ENCODE data around the gene COPS7B.
"Not testable (repeated sequence)": the region's sequence is repeated elsewhere in the genome, so short reads cannot be mapped to it uniquely, and the experiment has no call there.

COPS7B gene

DNA sequence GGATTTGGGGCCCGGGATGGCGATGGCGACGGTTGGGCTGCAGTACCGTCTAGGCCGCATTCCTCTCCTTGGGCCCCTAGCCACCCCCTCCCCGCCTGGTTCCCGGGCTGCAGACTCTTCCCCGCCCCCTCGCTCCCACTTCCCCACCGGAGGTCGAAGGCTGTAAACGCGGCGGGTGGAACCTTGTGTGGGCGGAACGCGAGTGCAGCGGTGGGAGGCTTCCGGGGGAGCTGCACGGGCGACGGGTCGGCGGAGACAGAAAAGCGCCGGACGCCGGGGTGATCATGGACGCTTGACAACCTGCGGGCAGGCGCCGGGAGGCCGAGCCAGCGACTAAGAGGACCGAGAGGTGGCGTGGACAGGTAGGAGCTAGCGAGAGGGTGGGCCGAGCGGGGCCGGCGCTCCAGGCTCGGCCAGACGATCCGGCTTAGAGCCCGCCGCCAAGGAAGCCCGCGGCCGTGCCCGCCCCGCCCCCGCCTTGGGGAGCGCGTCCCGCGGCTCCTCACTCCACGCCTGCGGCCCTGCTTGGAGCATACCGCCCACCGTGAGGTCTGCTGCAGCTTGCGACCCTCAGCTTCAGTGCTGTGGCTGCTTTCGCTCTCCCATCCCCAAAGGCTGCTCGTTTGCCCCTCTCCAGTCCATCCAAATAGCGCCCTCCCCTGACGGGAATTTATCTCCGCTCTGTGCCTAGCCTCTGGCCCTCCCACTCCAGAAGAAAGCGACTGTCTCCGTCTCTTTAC, at the start of gene COPS7B:
Gene COPS7B (plus strand): TSS at position 269 of the 740 bp plus-strand sequence. CDS start 2,126 bp downstream, outside the sequence.
- DNase-seq, result no peak

GRCh38 chr2:231737761-231738160, 48.5 kb upstream of the COPS7B start:
- DNase-seq, result no peak

DNA sequence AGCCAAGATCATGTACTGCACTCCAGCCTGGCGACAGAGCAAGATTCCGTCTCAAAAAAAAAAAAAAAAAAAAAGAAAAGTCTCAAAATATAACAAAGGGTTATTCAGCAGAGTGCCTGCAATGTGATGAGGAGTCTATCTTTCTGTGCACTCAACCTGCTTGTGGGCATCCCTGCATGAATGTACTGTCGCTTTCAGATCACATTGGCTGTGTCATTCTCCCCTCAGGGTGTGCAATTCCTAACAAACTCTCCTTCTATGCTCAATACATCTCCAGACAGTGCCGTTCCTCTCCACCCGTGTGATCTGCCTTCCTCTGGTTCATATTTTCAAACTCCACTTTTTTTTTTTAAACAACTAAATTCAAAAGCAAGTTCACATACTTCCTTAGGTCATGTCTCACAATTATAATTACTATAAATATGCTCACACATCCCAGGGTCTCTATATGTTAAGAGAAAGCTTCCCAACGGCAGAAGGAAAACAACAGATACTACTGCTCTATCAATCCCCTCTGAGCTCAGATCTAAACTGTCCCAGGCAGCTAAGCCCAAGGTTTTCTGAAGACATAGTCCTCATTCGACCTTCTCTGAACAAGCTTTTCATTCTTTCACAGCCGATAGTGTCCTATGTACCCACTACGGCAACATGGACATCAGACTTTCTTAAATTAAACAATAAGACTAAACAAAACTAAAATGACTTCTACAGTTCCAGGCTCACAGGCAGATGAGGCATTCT, 42.7 kb upstream of the COPS7B start:
- no peak for DNase-seq

- DNase-seq, result no peak
These were observed 40.8 kb upstream of the COPS7B start for GRCh38 chr2:231745303-231746038.

GRCh38 chr2:231748153-231748896, 37.9 kb upstream of the COPS7B start:
- DNase-seq, result not testable (repeated sequence)

DNA sequence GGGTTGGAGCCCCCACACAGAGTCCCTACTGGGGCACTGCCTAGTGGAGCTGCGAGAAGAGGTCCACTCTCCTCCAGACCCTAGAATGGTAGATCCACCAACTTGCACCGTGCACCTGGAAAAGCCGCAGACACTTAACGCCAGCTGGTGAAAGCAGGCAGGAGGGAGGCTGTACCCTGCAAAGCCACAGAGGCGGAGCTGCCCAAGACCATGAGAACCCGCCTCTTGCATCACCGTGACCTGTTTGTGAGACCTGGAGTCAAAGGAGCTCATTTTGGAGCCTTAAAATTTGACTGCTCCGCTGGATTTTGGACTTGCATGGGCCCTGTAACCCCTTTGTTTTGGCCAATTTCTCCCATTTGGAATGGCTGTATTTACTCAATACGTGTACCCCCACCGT, 37.2 kb upstream of the COPS7B start:
- DNase-seq, result not testable (repeated sequence)

DNA sequence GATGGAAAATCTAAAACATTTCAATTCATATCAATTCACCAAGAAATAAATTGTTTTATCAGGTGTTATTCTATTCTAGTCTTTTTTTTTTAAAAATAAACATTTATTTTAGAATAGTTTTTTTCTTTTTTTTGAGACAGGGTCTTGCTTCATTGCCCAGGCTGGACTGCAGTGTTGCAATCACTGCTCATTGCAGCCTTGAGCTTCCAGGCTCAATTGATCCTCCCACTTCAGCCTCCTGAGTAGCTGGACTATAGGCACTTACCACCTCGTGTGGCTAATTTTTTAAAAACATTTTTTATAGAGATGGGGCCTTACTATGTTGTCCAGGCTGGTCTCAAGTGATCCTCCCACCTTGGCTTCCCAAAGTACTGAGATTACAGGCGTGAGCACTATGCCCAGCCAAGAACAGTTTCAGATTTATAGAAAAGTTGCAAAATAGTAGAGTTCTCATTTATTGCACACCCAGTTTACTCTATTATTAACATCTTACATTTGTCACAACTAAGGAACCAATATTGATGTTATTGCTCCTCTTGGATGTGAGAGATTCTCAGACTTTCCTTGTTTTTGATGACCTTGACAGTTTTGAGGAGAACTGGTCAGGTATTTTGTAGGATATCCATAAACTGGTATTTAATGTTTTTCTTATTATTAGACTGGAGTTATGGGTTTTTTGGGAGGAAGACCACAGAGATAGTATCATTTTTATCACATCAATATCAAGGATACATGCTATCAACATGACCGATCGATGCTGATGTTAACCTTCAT, 35.0 kb upstream of the COPS7B start:
- no peak for DNase-seq

DNA sequence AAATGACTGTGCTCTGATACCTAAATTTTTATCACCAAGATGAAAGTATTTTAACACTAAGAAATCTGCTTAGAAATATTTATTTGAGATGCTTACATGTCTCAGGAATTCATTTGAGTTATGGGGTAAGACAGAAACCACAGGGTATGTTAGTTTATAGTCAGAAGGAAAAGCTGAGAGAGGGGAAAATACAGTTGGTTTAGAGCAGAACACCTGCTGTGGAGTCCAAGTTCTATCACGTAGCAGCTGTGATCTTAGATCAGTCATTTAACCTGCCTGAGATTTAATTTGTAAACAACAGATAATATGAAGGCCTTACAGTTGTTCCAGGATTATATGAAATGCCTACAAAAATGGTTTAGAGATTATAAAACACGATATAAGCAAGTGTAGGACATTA, 34.2 kb upstream of the COPS7B start:
- no peak for DNase-seq

DNA sequence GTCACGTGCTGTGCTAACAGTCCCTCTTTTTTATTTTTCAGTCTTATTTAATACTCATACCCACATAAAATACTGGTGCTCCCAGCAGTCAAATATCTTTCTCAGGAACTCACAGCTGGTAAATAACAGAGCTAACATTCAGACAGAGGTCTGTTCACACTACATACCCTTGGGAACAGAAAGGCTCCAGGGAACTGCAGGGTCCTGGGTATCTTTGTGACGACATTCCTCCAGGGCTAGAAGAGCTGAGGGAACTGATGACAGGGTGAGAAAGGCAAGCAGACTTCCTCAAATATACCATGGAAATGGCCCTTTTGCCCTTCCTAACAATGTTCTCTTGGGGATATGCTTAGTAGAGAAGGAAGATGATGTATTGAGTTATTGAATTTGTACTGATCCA, 24.5 kb upstream of the COPS7B start:
- no peak for DNase-seq

DNA sequence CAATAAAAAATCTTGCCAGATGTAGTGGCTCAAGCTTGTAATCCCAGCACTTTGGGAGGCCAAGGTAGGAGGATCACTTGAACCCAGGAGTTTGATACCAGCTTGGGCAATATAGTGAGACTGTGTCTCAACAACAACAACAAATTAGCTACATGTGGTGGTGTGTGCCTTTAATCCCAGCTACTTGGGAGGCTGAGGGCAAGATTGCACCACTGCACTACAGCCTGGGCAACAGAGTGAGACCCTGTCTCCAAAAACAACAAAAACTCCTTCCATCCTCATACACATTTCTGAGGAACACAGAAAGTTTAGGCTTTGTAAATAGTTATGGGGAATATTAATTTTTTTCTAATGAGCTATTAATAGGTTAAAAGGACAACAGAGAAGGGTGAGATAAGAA, 22.1 kb upstream of the COPS7B start:
- no peak for DNase-seq

- no peak for DNase-seq
These were observed 21.5 kb upstream of the COPS7B start for GRCh38 chr2:231764760-231765159.

GRCh38 chr2:231765496-231765929, 20.7 kb upstream of the COPS7B start:
- no peak for DNase-seq

DNA sequence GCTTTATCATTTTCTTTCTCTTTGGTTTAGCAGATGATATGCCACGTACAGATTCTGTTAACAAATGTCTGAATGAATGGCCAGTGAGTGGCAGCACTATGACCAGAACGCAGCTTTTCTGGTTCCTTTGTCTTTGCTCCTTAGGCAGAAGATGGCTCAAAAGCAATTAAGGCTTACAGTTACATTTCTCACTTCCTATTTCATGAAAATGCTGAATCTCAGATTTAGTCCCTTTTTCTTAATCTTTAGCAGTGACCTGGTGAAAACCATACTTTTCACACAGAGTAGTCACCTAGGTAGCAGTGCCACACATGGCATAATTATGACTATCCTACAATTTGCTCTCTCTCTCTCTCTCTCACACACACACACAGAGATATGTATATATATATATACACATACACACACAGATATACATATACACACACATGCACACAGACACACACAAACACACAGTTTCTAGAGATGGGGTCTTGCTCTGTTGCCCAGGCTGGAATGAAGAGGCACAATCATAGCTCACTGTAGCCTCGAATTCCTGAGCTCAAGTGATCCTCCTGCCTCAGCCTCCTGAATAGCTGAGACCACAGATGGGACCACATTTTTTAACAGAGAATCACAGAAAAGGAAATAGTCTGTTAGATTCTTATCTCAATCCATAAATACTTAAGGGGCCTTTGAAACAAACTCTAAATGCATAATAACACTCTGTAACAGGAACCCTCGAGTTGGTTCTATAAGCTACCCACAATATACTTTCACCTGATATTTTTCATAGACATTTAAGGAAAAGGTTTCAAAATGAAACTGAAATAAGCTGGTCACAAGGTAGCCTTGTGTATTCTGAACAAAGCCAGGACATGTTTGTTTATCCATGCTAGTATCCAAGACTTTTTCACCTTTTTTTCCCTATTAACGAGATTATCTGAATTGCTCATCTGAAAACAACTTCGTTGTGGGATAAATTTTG, 16.8 kb upstream of the COPS7B start:
- DNase-seq, result no peak

DNA sequence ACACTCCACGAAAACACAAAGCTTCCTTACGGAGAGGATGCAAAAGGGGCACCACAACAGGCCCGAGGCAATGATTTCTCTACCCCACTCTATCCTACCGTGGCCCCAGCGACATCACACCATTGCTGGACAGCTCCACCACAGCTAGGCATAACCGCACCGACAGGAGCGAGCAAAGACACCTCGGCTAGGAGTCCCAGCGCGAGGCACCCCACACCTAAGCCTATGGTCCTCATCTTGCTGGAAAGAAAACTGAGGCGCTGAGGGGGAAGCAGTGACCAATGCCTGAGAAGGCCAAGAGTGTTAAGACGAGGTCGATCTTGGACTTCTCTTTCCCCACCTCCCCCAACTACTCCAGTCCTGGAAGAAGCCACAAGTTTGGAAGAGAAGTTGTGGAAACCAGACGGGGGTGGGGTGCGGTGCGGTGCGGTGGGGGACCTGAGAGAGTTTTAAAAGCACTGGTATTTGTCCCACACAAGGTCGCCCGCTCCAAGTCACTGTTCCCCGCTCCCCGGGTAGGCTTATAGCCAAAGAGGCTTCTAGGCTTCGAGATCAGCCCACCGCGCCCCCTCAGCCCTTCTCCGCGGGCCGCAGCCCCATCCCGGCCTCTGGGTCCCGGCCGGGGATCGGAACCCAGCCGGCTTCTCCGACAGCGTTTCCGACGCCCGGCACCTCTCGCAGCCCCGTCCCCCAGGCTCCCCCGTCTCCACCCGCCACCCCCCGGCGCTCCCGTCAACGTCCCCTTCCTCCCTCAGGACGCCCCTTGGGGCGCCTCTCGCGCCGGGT, 5.9 kb upstream of the COPS7B start:
- DNase-seq, result no peak

DNA sequence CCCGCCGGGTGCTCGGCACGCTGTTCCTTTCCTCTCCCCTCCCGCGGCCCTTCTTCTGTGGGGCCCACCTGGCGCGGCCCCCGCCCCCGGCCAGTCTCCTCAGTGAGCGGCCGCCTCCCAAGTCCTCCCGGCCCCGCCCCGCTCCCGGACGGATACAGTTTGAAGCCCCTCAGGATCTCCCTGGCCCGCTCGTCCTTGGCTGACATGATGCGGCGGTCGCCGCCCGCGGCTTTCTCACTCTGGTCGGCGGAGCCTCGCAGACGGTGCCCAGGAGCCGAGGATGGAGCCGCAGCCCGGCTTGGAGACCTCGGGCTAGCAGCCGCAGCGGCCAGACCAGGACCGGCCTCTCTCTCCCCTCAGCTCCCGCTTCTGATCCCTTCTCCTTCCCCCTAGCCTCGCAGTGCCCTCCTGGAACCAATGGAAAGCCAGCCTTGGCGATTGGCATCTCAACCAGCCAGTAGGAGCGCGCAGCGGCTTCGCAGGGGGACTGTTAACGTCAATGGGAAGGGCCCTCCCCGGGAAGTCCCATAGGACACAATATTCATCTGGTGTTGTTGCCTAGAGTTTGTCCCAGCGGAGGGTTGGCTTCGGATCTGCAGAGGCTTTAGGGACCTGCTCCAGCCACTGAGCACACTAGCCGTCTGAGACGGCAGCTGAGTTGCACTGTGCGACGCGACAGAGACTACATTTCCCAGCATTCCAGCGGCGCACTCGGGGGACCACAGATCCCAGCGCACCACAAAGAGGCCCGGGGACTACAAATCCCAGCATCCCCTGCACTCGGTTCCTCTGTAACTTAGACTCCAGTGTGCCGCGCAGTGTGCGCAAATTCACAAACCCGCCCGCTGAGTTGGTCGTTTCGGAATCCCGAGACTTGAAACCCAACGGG, 5.1 kb upstream of the COPS7B start, which contains the start of gene PDE6D:
Gene PDE6D (minus strand): TSS at position 374 of the 889 bp plus-strand sequence. CDS start 168 bp downstream, at position 206.
- DNase-seq, result peak; percentile 90

DNA sequence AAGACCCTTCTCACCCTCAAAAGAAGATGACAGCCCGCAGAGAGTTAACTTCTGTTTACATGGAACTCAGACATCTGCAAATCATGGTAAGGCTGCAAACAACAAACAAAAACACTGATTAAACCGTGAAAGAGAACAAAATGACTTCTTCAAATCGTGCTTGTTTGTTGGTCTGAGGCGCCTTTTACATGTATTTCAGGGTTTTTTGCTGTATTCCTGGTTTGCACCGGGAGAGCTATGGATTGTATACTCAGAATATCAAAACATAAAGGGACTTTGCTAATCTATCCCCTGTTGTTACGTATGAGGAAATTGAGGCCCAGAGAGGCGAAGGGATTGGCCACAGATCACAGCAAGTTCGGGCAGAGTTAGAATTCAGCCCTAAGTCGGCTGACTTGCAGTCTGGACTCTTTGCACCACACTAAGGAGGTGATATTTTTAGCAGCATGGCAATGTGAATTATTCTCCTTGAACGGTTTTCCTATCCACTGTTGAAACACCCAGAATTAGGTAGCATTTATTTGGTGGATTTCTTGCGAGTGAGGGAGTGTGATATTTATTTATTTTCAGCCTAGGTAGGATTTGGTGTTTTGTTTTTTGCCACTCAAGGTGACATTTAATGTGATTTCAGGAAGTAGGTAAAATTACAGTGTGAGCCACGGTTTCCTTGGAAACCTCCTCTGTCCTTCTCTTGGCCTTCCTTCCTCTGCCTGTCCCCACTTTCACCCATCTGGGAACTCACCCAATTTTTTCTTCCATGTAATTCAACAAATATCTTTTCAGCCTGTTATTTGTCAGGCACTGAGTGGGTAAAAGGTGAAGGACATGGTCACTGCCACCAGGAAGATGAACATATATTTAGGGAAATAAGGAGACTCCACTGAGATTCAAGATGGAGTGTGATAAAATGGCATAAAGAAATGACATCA, 4.2 kb upstream of the COPS7B start:
- no peak for DNase-seq

DNA sequence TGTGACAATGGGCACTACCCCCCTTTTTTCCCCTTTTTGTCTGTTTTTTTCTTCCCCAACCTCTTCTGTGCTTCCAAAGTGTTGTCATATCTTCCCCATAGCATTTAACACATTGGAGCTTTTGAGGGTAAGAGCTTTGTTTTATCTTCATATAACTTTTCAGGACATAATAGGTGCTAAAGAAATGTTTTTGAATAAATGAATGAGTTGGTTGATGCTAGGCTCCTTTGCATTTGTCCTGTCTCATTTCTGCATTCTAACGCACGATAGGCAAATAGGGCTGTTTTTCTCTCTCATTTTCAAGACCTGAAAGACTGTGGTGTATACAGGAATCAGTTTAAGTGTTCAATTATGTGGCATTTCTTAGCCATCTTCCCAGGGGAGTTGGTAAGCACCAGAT, 832 bp upstream of the COPS7B start:
- no peak for DNase-seq

GRCh38 chr2:231785822-231786176, 446 bp upstream of the COPS7B start:
- DNase-seq, result no peak

Data from cortex of kidney (tissue), 1 donor.